CD4-positive, alpha-beta T cell treated with Interleukin-4 for 4 hours (primary cell): ENCODE measurements around the gene CSTF1.
"Not testable (repeated sequence)": the region's sequence is repeated elsewhere in the genome, so short reads cannot be mapped to it uniquely, and the experiment has no call there.

Source experiments
- DNase-seq: peaks from one replicate; pipeline ENCODE4 v3.0.0-alpha.2; 2020

Gene CSTF1

GRCh38 chr20:56371977-56372376 lies 20.5 kb upstream of the CSTF1 start:
- DNase-seq: no peak

GRCh38 chr20:56372850-56373249 lies 19.6 kb upstream of the CSTF1 start:
- DNase-seq: no peak

- peak; percentile 47 for DNase-seq
These were observed 18.5 kb upstream of the CSTF1 start for GRCh38 chr20:56373942-56374341.

- DNase-seq: no peak
These were observed 16.1 kb upstream of the CSTF1 start for GRCh38 chr20:56376331-56376730.

GRCh38 chr20:56378386-56378785 lies 14.1 kb upstream of the CSTF1 start:
- DNase-seq: no peak

- no peak for DNase-seq
These were observed 12.1 kb upstream of the CSTF1 start for GRCh38 chr20:56380375-56380774.

GRCh38 chr20:56381501-56381900 lies 10.9 kb upstream of the CSTF1 start:
- DNase-seq: no peak

GRCh38 chr20:56382696-56383095 lies 9.7 kb upstream of the CSTF1 start:
- no peak for DNase-seq

GRCh38 chr20:56383334-56383733 lies 9.1 kb upstream of the CSTF1 start:
- DNase-seq: no peak

- DNase-seq: no peak
These were observed 7.3 kb upstream of the CSTF1 start for GRCh38 chr20:56385130-56385529.

- no peak for DNase-seq
These were observed 6.2 kb upstream of the CSTF1 start for GRCh38 chr20:56386219-56386618.

- no peak for DNase-seq
These were observed 3.6 kb upstream of the CSTF1 start for GRCh38 chr20:56388882-56389281.

- no peak for DNase-seq
These were observed 2.6 kb upstream of the CSTF1 start for GRCh38 chr20:56389807-56390206.

GRCh38 chr20:56390396-56390795 lies 2.0 kb upstream of the CSTF1 start:
- not testable (repeated sequence) for DNase-seq

- no peak for DNase-seq
These were observed 1.4 kb upstream of the CSTF1 start for GRCh38 chr20:56391037-56391436.

GRCh38 chr20:56391596-56392131 lies 781 bp upstream of the CSTF1 start:
- DNase-seq: no peak

- peak; percentile 45 for DNase-seq
These were observed 537 bp downstream of the CSTF1 start for GRCh38 chr20:56392881-56393482.

- no peak for DNase-seq
These were observed 1.2 kb downstream of the CSTF1 start for GRCh38 chr20:56393653-56394052.

- no peak for DNase-seq
These were observed 2.7 kb downstream of the CSTF1 start for GRCh38 chr20:56395166-56395565.

- peak; percentile 74 for DNase-seq
These were observed 7.7 kb downstream of the CSTF1 start for GRCh38 chr20:56400001-56400640.

GRCh38 chr20:56403465-56403864 lies 11.0 kb downstream of the CSTF1 start:
- DNase-seq: no peak

GRCh38 chr20:56405356-56405755 lies 12.9 kb downstream of the CSTF1 start:
- not testable (repeated sequence) for DNase-seq

- no peak for DNase-seq
These were observed 14.5 kb downstream of the CSTF1 start for GRCh38 chr20:56406910-56407309.

- DNase-seq: no peak
These were observed 17.1 kb downstream of the CSTF1 start for GRCh38 chr20:56409521-56409920.

GRCh38 chr20:56409956-56410355 lies 17.5 kb downstream of the CSTF1 start:
- no peak for DNase-seq
